Smooth muscle cell (in vitro differentiated cells): ENCODE results near the gene C1QTNF1. TPM values are rescaled to one million over a fixed set of nuclear protein-coding genes. Genes with fewer than 3 reads are reported as not detected.

ENCODE experiments used
- DNase-seq: peaks from one replicate; lab custom pipeline; 2025; ENCODE audit not compliant: unreplicated experiment; lab: John Stamatoyannopoulos, UW
- H2AFZ ChIP-seq: fragments of 200-600 bp; sonication (generic); 2 replicates; pipeline ENCODE4 v1.6.0; 2016; ENCODE audit warnings: antibody characterized with exemption, low read depth, mild to moderate bottlenecking
- H3F3A ChIP-seq: fragments of 200-600 bp; sonication (generic); 2 replicates; pipeline ENCODE4 v1.6.0; 2017; ENCODE audit warnings: antibody characterized with exemption, low read depth
- H3K27ac ChIP-seq: fragments of 200-600 bp; sonication (generic); 2 replicates; pipeline ENCODE4 v1.5.1; 2016; ENCODE audit warnings: low read depth, mild to moderate bottlenecking
- H3K27me3 ChIP-seq: fragments of 200-600 bp; sonication (generic); 2 replicates; pipeline ENCODE4 v1.6.1; 2016; ENCODE audit warnings: low read depth, mild to moderate bottlenecking
- H3K36me3 ChIP-seq: fragments of 200-600 bp; sonication (generic); 2 replicates; pipeline ENCODE4 v1.5.1; 2016; ENCODE audit warnings: low read depth
- H3K4me1 ChIP-seq: fragments of 200-600 bp; sonication (generic); 2 replicates; pipeline ENCODE4 v1.5.1; 2016; ENCODE audit warnings: low read depth
- H3K4me2 ChIP-seq: fragments of 200-600 bp; sonication (generic); 2 replicates; pipeline ENCODE4 v1.6.0; 2016; ENCODE audit warnings: mild to moderate bottlenecking
- H3K4me3 ChIP-seq: fragments of 200-600 bp; sonication (generic); 2 replicates; pipeline ENCODE4 v1.5.1; 2016; ENCODE audit warnings: mild to moderate bottlenecking
- H3K79me2 ChIP-seq: fragments of 200-600 bp; sonication (generic); 2 replicates; pipeline ENCODE4 v1.6.0; 2016; ENCODE audit warnings: low read depth, mild to moderate bottlenecking
- H3K9ac ChIP-seq: fragments of 200-600 bp; sonication (generic); 2 replicates; pipeline ENCODE4 v1.6.0; 2016; ENCODE audit warnings: low read depth
- H3K9me3 ChIP-seq: fragments of 200-600 bp; sonication (generic); replicated peaks from 2 replicates; pipeline ENCODE4 v1.5.1; 2016; ENCODE audit warnings: low read depth
- H4K20me1 ChIP-seq: fragments of 200-600 bp; sonication (generic); 2 replicates; pipeline ENCODE4 v1.6.0; 2016; ENCODE audit warnings: low read depth
- CTCF ChIP-seq: fragments of 200-600 bp; sonication (generic); IDR thresholded peaks from 2 replicates; pipeline ENCODE4 v1.5.1; 2017; ENCODE audit warnings: borderline replicate concordance, mild to moderate bottlenecking, antibody characterized with exemption; ENCODE audit not compliant: insufficient read depth, poor library complexity, severe bottlenecking
- WGBS: methylation state at CpG from one replicate; pipeline ENCODE4 v1.1.7; 2016; ENCODE audit warnings: low lambda C conversion rate; 5-methylcytosine and 5-hydroxymethylcytosine counted together
- polyA plus RNA-seq: library from polyadenylated mRNA; unstranded; fragments of >200 nt; fragmentation: Nextera tagmentation; extraction: Ambion mirVana; gene quantifications from 2 replicates; pipeline ENCODE4 v1.2.1, GENCODE V29; 2016
- total RNA-seq: library from RNA; depleted of rRNA; stranded (reverse); fragments of >200 nt; gene quantifications from 2 replicates; pipeline ENCODE4 v1.2.3, GENCODE V29; 2014

Gene C1QTNF1
- total and polyA plus RNA-seq, 2 experiments from 2014 or later: 5.7 to 9.4 TPM

GRCh38 chr17:79091226-79091670 is 67.3 kb downstream of the C1QTNF1 start:
- Histone ChIP-seq H3K79me2 (no peaks in the 10 kb centered on the region), H3F3A (no peaks in the 10 kb centered on the region), H3K27ac (no peak overlapping the region), H3K4me2 (no peak overlapping the region), H3K36me3 (no peaks in the 10 kb centered on the region), H3K27me3 (peaks cover under 1% of the 10 kb centered on the region), H3K9ac (no peak overlapping the region), H3K9me3 (no peaks in the 10 kb centered on the region), H2AFZ (no peak overlapping the region), H3K4me3 (no peak overlapping the region), H4K20me1 (peaks cover 20% of the 10 kb centered on the region), H3K4me1 (no peaks in the 10 kb centered on the region)
- no peak for DNase-seq
- no peak for TF ChIP-seq CTCF
- WGBS: 94% methylated on average over 10 of the region's 10 CpGs

DNA sequence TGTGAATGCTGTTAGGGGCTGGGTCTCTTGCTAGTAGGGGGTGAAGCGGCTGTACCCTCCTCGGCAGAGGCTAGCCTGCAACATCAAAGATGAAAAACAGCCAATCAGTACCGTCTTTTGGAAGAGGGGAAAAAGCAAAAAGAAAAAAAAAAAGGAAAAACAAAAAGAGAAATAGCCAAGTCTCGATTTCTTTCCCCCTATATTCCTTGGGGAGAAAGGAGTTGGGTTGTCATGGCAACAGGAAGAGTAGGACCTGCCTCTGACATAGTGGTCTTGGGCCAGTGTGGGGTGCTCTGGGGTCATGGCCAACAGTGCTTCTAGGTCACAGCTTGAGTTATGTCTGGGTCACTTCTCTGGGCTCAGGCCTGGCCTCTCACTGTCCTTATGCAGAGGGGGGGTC is 68.6 kb downstream of the C1QTNF1 start:
- DNase-seq: no peak
- WGBS: 86% methylated on average over 4 of the region's 4 CpGs
- Histone ChIP-seq H2AFZ (no peak overlapping the region), H3K27me3 (peaks cover 12% of the 10 kb centered on the region), H3K27ac (no peak overlapping the region), H3K4me2 (no peak overlapping the region), H3K36me3 (no peaks in the 10 kb centered on the region), H3K4me1 (no peaks in the 10 kb centered on the region), H3K79me2 (no peaks in the 10 kb centered on the region), H4K20me1 (peaks cover 14% of the 10 kb centered on the region), H3F3A (no peaks in the 10 kb centered on the region), H3K4me3 (no peak overlapping the region), H3K9me3 (no peaks in the 10 kb centered on the region), H3K9ac (no peak overlapping the region)
- no peak for TF ChIP-seq CTCF

DNA sequence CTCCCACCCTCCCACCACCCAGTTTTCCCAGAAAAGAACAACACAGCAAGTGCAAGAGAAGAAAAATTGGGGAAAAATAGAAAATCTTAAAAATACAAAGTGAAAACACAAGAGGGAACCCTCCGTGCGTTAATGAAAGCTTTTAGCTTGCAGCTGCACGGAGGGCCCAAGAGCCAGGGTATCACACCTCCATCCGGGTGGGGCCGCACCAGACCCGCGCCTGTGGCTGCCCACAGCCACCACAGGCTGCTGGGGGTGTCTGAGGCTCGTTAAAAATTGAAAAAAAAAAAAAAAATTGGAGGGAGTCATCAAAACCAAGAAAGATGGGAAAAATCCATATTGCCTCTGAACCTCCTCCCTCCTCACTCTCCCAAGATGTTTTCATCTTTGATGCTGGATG is 69.3 kb downstream of the C1QTNF1 start:
- Histone ChIP-seq H2AFZ (no peak overlapping the region), H3K79me2 (no peaks in the 10 kb centered on the region), H3K27me3 (peaks cover 19% of the 10 kb centered on the region), H3K9me3 (no peaks in the 10 kb centered on the region), H3K36me3 (no peaks in the 10 kb centered on the region), H3K9ac (no peak overlapping the region), H3K27ac (no peak overlapping the region), H3K4me2 (no peak overlapping the region), H3K4me3 (no peak overlapping the region), H3K4me1 (no peaks in the 10 kb centered on the region), H4K20me1 (peaks cover 8% of the 10 kb centered on the region), H3F3A (no peaks in the 10 kb centered on the region)
- WGBS: 87% methylated on average over 8 of the region's 8 CpGs
- TF ChIP-seq CTCF: no peak
- DNase-seq: no peak

DNA sequence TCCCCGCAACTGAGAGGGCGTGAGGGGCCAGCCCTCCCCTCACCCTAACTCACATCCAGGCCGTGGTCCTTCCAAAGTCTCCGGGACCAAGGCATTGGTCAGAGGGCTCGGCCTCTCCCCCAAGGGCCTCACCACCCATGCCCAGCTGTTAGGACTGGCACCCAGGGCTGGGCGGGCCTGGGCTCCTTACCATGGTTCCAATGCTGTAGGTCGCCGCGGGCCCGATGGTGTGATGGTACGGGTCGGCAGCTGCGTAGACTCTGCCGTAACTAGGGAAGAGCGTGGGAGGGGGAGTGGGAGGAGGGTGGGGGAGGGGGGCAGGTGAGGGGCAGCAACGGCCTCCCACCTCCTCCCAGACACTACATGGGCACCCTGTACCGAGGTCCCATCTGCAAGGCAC is 70.3 kb downstream of the C1QTNF1 start:
- Histone ChIP-seq H3K36me3 (no peaks in the 10 kb centered on the region), H4K20me1 (peaks cover 4% of the 10 kb centered on the region), H3K9me3 (no peaks in the 10 kb centered on the region), H3K4me2 (no peak overlapping the region), H3K79me2 (no peaks in the 10 kb centered on the region), H3K4me1 (no peaks in the 10 kb centered on the region), H2AFZ (no peak overlapping the region), H3K27ac (no peak overlapping the region), H3K27me3 (peaks cover 25% of the 10 kb centered on the region), H3F3A (no peaks in the 10 kb centered on the region), H3K4me3 (no peak overlapping the region), H3K9ac (no peak overlapping the region)
- no peak for TF ChIP-seq CTCF
- no peak for DNase-seq
- WGBS: 91% methylated on average over 15 of the region's 17 CpGs
